Stimulated activated CD4-positive, alpha-beta T cell treated with anti-CD3 and anti-CD28 coated beads, Interleukin-2, amount 100 ng/mL, for 48 hours (primary cell): Measurements from ENCODE around the gene SLC2A11.
"Not testable (repeated sequence)": the region's sequence is repeated elsewhere in the genome, so short reads cannot be mapped to it uniquely, and the experiment has no call there.

Experiments
- DNase-seq, 2 donors: peaks; one replicate each; pipeline ENCODE4 v3.0.0-alpha.2; 2020

SLC2A11 gene

GRCh38 chr22:23910496-23911190 is 53.0 kb downstream of the SLC2A11 start:
- no peak for DNase-seq

- DNase-seq: no peak
Observed at GRCh38 chr22:23911318-23911980, 53.8 kb downstream of the SLC2A11 start.

- DNase-seq: no peak
Observed at GRCh38 chr22:23912293-23912903, 54.7 kb downstream of the SLC2A11 start.

GRCh38 chr22:23913306-23913660 is 55.6 kb downstream of the SLC2A11 start:
- DNase-seq: no peak

GRCh38 chr22:23913661-23914353 is 56.1 kb downstream of the SLC2A11 start:
- peak; percentile 99 for DNase-seq

GRCh38 chr22:23915290-23915689 is 57.6 kb downstream of the SLC2A11 start:
- no peak for DNase-seq

- DNase-seq: not testable (repeated sequence)
Observed at GRCh38 chr22:23920267-23920611, 62.6 kb downstream of the SLC2A11 start.

- not testable (repeated sequence) for DNase-seq
Observed at GRCh38 chr22:23921586-23922201, 64.0 kb downstream of the SLC2A11 start.

GRCh38 chr22:23922921-23923320 is 65.2 kb downstream of the SLC2A11 start:
- DNase-seq: no peak

- no peak for DNase-seq
Observed at GRCh38 chr22:23925020-23925606, 67.4 kb downstream of the SLC2A11 start.

- no peak for DNase-seq
Observed at GRCh38 chr22:23926561-23926960, 68.9 kb downstream of the SLC2A11 start.
